Fibroblast of mammary gland (primary cell): Measurements from ENCODE around the gene NRG4.
A peak's percentile ranks its signal among the peaks of the same experiment; 100 is the strongest.

Source experiments
- DNase-seq: peaks from one replicate; pipeline ENCODE4 v3.0.0-alpha.2; 2010; ENCODE audit warnings: low read depth
- H3K4me3 ChIP-seq: 2 replicates; pipeline ENCODE4 v1.5.1; 2011; ENCODE audit warnings: low read depth, mild to moderate bottlenecking, low read length, moderate library complexity; ENCODE audit not compliant: control insufficient read depth
- TF ChIP-seq, protein P1 (sequence below): conservative IDR thresholded peaks from 2 replicates; pipeline ENCODE4 v1.5.1; 2011; ENCODE audit warnings: low read depth, low read length, inconsistent platforms; ENCODE audit not compliant: control insufficient read depth, insufficient read depth

Gene NRG4

DNA sequence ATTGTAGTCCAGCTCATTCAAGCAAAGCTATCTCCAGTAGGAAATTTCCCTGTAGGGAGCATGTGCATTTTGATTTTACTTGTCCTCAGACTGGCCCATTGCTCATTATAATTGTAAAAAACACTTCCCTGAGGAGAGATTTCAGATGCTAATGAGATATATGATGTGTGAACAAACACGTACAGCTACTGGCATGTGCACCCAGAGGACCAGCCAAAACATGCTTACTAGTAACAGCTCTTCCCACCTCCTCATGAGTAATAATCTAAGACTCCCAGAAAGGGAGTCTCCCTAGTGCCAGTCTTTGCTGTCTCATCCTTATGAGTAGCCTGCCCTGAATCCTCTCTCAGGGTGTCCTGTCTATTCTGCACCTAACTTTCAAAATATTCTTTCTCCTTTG, 65.1 kb downstream of the NRG4 start:
- H3K4me3 ChIP-seq, result no peak overlapping the region
- TF ChIP-seq, protein P1, sequence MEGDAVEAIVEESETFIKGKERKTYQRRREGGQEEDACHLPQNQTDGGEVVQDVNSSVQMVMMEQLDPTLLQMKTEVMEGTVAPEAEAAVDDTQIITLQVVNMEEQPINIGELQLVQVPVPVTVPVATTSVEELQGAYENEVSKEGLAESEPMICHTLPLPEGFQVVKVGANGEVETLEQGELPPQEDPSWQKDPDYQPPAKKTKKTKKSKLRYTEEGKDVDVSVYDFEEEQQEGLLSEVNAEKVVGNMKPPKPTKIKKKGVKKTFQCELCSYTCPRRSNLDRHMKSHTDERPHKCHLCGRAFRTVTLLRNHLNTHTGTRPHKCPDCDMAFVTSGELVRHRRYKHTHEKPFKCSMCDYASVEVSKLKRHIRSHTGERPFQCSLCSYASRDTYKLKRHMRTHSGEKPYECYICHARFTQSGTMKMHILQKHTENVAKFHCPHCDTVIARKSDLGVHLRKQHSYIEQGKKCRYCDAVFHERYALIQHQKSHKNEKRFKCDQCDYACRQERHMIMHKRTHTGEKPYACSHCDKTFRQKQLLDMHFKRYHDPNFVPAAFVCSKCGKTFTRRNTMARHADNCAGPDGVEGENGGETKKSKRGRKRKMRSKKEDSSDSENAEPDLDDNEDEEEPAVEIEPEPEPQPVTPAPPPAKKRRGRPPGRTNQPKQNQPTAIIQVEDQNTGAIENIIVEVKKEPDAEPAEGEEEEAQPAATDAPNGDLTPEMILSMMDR, result no peak
- peak; percentile 92 for DNase-seq

DNA sequence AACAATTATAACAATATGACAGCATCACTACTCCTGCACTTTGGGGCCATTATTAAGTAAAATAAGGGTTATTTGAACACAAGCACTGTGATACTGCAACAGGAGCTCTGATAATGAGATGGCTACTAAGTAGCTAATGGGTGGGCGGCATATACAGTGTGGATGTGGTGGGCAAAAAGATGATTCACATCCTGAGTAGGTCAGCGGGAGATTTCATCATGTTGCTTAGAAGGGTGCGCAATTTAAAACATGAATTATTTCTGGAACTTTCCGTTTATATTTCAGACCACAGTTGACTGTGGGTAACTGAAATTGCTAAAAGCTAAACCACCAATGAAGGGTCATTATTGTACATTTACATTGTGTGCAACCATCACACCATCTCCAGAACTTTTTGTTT, 66.3 kb downstream of the NRG4 start:
- TF ChIP-seq, protein P1, result no peak
- no peak overlapping the region for H3K4me3 ChIP-seq
- DNase-seq, result peak; percentile 80

DNA sequence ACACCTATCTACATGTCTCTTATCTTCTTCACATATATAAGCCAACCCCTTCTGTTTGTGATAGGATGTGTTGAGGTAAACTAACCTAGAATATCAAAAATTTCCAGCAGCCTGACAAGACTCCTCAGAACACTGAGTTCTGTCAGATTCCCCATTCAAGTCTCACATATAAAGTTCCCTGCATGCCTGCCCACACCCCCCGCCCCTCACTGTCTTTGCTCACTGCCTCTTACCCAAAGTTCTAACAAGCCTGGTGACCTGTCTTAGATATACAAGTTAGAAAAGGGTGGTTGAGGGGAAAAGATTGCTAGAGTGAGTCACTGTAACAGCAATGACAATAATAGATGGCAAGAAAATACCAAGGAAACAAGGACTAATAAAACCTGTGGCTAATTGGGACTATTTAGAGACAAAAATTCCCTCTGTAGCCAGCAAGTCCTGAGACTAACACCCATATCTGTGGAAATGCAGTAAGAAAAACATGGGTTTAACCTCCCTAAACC, 68.5 kb downstream of the NRG4 start:
- TF ChIP-seq, protein P1, result no peak
- no peak overlapping the region for H3K4me3 ChIP-seq
- peak; percentile 12 for DNase-seq

DNA sequence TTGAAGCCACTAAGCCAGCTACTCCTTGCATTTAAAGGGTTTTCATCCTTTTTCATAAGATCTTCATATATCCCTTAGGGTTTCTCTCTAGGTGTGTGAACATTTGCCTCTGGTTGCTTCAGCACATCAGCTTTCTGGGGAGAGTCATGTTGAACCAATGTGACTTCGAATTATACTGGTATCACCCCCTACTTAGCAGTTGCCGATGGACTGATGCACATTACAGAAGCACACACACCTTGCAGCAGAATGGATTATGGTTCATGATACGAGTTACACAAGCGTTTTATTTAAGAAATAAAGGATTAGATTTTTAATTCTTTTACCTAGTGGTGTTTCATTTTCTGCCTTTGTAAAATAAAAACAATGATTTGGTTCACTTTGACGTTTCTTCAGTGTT, 69.0 kb downstream of the NRG4 start:
- no peak overlapping the region for H3K4me3 ChIP-seq
- TF ChIP-seq, protein P1, result no peak
- DNase-seq, result no peak

DNA sequence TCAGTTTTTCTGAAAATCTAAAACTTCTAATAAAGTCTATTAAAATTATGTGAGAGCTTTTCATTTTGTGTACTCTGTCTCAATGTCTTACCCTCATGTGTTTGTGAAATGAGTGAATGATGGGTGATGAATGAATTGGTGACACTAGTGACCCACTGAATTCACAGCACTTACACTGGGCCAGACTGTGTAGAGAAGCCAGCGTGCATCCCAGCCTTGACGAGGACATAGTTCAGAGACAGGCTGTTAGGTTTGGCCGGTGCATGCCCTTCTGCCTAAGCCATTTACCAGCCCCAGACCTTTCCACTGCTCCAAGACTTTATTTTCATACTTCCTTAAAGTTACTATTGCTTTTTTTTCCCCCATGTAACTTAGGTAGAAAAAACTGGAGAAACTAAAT, 69.8 kb downstream of the NRG4 start:
- TF ChIP-seq, protein P1, result no peak
- H3K4me3 ChIP-seq, result no peak overlapping the region
- DNase-seq, result no peak

DNA sequence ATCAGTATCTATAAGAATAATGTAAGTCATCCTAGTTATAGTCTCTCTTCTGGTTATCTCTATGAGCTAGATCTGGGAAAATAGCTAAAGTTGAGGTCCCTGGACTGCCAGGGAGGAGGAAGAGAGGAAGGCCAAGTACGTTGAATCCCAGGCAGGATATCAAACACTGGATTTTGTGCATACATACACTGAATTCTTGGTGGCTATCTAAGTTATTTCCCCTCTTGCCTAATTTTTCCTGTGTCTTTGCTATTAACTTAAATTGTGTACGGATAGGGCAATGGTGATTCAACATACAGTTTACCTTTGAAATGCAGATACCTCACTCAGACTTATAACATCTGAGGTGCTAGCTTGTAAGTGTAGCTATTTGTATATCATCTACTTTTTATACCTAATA, 81.4 kb downstream of the NRG4 start:
- no peak for DNase-seq
- TF ChIP-seq, protein P1, result no peak
- no peak overlapping the region for H3K4me3 ChIP-seq
